SU-DHL-6 (cell line): ENCODE measurements around the gene PLEKHG2.

Experiments used
- H2AFZ ChIP-seq: fragments of 200-600 bp; sonication (generic); 2 replicates; pipeline ENCODE4 v1.6.1; 2014; ENCODE audit warnings: low read depth, mild to moderate bottlenecking, moderate library complexity, mixed read lengths, antibody characterized with exemption, low read length; ENCODE audit not compliant: severe bottlenecking
- H3F3A ChIP-seq: fragments of 200-600 bp; shearing (Covaris generic); 2 replicates; pipeline ENCODE4 v1.6.0; 2016; ENCODE audit warnings: antibody characterized with exemption, mild to moderate bottlenecking; ENCODE audit not compliant: insufficient read depth
- H3K27ac ChIP-seq: fragments of 200-600 bp; sonication (generic); 2 replicates; pipeline ENCODE4 v1.5.1; 2016; ENCODE audit warnings: low read depth, mild to moderate bottlenecking, low read length, moderate library complexity, mixed read lengths
- H3K27me3 ChIP-seq: fragments of 200-600 bp; sonication (generic), shearing (Covaris generic); 2 replicates; pipeline ENCODE4 v1.6.0; 2014; ENCODE audit warnings: mild to moderate bottlenecking, low read length
- H3K36me3 ChIP-seq: fragments of 200-600 bp; sonication (generic); 2 replicates; pipeline ENCODE4 v1.6.1; 2014; ENCODE audit warnings: mild to moderate bottlenecking, low read length, mixed read lengths
- H3K4me2 ChIP-seq: fragments of 300-600, 200-600 bp; shearing (Covaris generic), sonication (generic); 2 replicates; pipeline ENCODE4 v1.6.0; 2014; ENCODE audit warnings: low read length, low read depth, mild to moderate bottlenecking; ENCODE audit not compliant: poor library complexity, severe bottlenecking
- H3K4me3 ChIP-seq: fragments of 200-600 bp; sonication (generic); 2 replicates; pipeline ENCODE4 v1.5.1; 2014; ENCODE audit warnings: antibody characterized with exemption, low read length, mild to moderate bottlenecking, mixed read lengths; ENCODE audit not compliant: insufficient read depth, poor library complexity, severe bottlenecking
- H3K79me2 ChIP-seq: fragments of 200-600 bp; sonication (generic); 2 replicates; pipeline ENCODE4 v1.6.1; 2014; ENCODE audit warnings: mild to moderate bottlenecking, low read length, moderate library complexity; ENCODE audit not compliant: insufficient read depth
- H3K9ac ChIP-seq: fragments of 200-600 bp; sonication (generic); 2 replicates; pipeline ENCODE4 v1.7.0; 2014; ENCODE audit warnings: mild to moderate bottlenecking, low read length
- H3K9me2 ChIP-seq: fragments of 200-600 bp; sonication (generic); replicated peaks from 2 replicates; pipeline ENCODE4 v1.6.1; 2014; ENCODE audit warnings: low read length; ENCODE audit not compliant: insufficient read depth
- H3K9me3 ChIP-seq: fragments of 200-600 bp; sonication (generic); 2 replicates; pipeline ENCODE4 v1.6.1; 2014; ENCODE audit warnings: low read length, mixed read lengths; ENCODE audit not compliant: insufficient read depth
- H4K20me1 ChIP-seq: fragments of 200-600 bp; sonication (generic); 2 replicates; pipeline ENCODE4 v1.6.1; 2014; ENCODE audit warnings: low read depth, mild to moderate bottlenecking, antibody characterized with exemption, low read length, moderate library complexity, mixed read lengths
- CTCF ChIP-seq: fragments of 200-600 bp; sonication (generic); IDR thresholded peaks from one replicate; pipeline ENCODE4 v1.5.1; 2017; ENCODE audit warnings: antibody characterized with exemption, mild to moderate bottlenecking, low read length, moderate library complexity; ENCODE audit not compliant: insufficient read depth, poor library complexity, severe bottlenecking
- EZH2phosphoT487 ChIP-seq: fragments of 200-600 bp; sonication (generic), shearing (Covaris generic); conservative IDR thresholded peaks from 2 replicates; pipeline ENCODE4 v1.6.1; 2018; ENCODE audit warnings: mild to moderate bottlenecking, antibody characterized with exemption, low read length, moderate library complexity, mixed read lengths

Gene PLEKHG2

GRCh38 chr19:39384839-39385568, 27.5 kb upstream of the PLEKHG2 start:
- Histone ChIP-seq H3K27me3 (no peaks in the 10 kb centered on the region), H3K9ac (no peak overlapping the region), H3K9me2 (no peaks in the 10 kb centered on the region), H3K79me2 (peaks cover 4% of the 10 kb centered on the region), H3K4me2 (no peak overlapping the region), H3K4me3 (no peak overlapping the region), H3K27ac (no peak overlapping the region), H3K9me3 (no peaks in the 10 kb centered on the region), H2AFZ (no peak overlapping the region), H3F3A (no peaks in the 10 kb centered on the region), H4K20me1 (no peaks in the 10 kb centered on the region), H3K36me3 (no peaks in the 10 kb centered on the region)
- no peak for TF ChIP-seq CTCF
- TF ChIP-seq EZH2phosphoT487: no peak

GRCh38 chr19:39385629-39386411, 26.6 kb upstream of the PLEKHG2 start:
- Histone ChIP-seq H3F3A (no peaks in the 10 kb centered on the region), H2AFZ (no peak overlapping the region), H3K9me3 (no peaks in the 10 kb centered on the region), H3K9ac (no peak overlapping the region), H3K4me3 (no peak overlapping the region), H3K27ac (no peak overlapping the region), H3K27me3 (no peaks in the 10 kb centered on the region), H3K9me2 (no peaks in the 10 kb centered on the region), H3K4me2 (no peak overlapping the region), H4K20me1 (no peaks in the 10 kb centered on the region), H3K36me3 (no peaks in the 10 kb centered on the region), H3K79me2 (peaks cover 11% of the 10 kb centered on the region)
- TF ChIP-seq CTCF (no peak), EZH2phosphoT487 (no peak)

- no peaks in the 10 kb centered on the region for H3K27me3 ChIP-seq
- H2AFZ ChIP-seq: no peak overlapping the region
- H3K36me3 ChIP-seq: no peaks in the 10 kb centered on the region
- peaks cover 13% of the 10 kb centered on the region for H3K79me2 ChIP-seq
- H3K27ac ChIP-seq: no peak overlapping the region
- H3F3A ChIP-seq: no peaks in the 10 kb centered on the region
- no peak overlapping the region for H3K4me3 ChIP-seq
- H3K9ac ChIP-seq: no peak overlapping the region
- H3K4me2 ChIP-seq: no peak overlapping the region
- no peaks in the 10 kb centered on the region for H3K9me2 ChIP-seq
- H4K20me1 ChIP-seq: no peaks in the 10 kb centered on the region
- no peaks in the 10 kb centered on the region for H3K9me3 ChIP-seq
- TF ChIP-seq CTCF: no peak
- TF ChIP-seq EZH2phosphoT487: no peak
Observed at GRCh38 chr19:39386557-39386956, 25.9 kb upstream of the PLEKHG2 start.
